Chondrocyte (in vitro differentiated cells): ENCODE measurements around the gene LRMDA. TPM values are rescaled to one million over a fixed set of nuclear protein-coding genes. Genes with fewer than 3 reads are reported as not detected.

ENCODE experiments used
- DNase-seq: peaks from one replicate; pipeline ENCODE4 v3.0.0; 2021; ENCODE audit warnings: mixed read lengths, low spot score
- H3K27ac Mint-ChIP-seq: one replicate; pipeline ENCODE4 v1.8.0; 2021; ENCODE audit warnings: mild to moderate bottlenecking, moderate library complexity, mixed read lengths; ENCODE audit not compliant: unreplicated experiment
- H3K27me3 Mint-ChIP-seq: 2 replicates; pipeline ENCODE4 v1.8.0; 2021; ENCODE audit warnings: low read depth, mixed read lengths
- H3K36me3 Mint-ChIP-seq: 2 replicates; pipeline ENCODE4 v1.8.0; 2021; ENCODE audit warnings: low read depth, mixed read lengths
- H3K4me1 Mint-ChIP-seq: 2 replicates; pipeline ENCODE4 v1.8.0; 2021; ENCODE audit warnings: low read depth, mild to moderate bottlenecking, mixed read lengths
- H3K4me3 Mint-ChIP-seq: one replicate; pipeline ENCODE4 v1.8.0; 2021; ENCODE audit warnings: mild to moderate bottlenecking, moderate library complexity, mixed read lengths; ENCODE audit not compliant: unreplicated experiment
- H3K9me3 Mint-ChIP-seq: 2 replicates; pipeline ENCODE4 v1.8.0; 2021; ENCODE audit warnings: low read depth, mixed read lengths
- CTCF ChIP-seq: fragments of 200-600 bp; sonication (generic); IDR thresholded peaks from 2 replicates; pipeline ENCODE4 v1.5.0; 2021; ENCODE audit warnings: antibody characterized with exemption, mild to moderate bottlenecking, moderate library complexity
- total RNA-seq: library from RNA; stranded (reverse); gene quantifications from 3 replicates; pipeline ENCODE4 v1.2.1, GENCODE V29; 2021

The LRMDA gene
- total RNA-seq, 1 donor from 2014 or later, result 2.8 TPM

- Mint-ChIP-seq H3K27me3 (no peaks in the 10 kb centered on the region), H3K9me3 (no peaks in the 10 kb centered on the region), H3K4me3 (no peak overlapping the region), H3K36me3 (no peaks in the 10 kb centered on the region), H3K27ac (no peak overlapping the region), H3K4me1 (peaks cover 20% of the 10 kb centered on the region)
- TF ChIP-seq CTCF, result no peak
- no peak for DNase-seq
These were observed 696.7 kb downstream of the LRMDA start for GRCh38 chr10:76127984-76128589.

- no peak for DNase-seq
- Mint-ChIP-seq H3K4me3 (no peak overlapping the region), H3K36me3 (no peaks in the 10 kb centered on the region), H3K9me3 (no peaks in the 10 kb centered on the region), H3K27me3 (no peaks in the 10 kb centered on the region), H3K27ac (no peak overlapping the region), H3K4me1 (peaks cover 15% of the 10 kb centered on the region)
- no peak for TF ChIP-seq CTCF
These were observed 697.8 kb downstream of the LRMDA start for GRCh38 chr10:76129213-76129612.

- no peak overlapping the region for H3K4me3 Mint-ChIP-seq
- peaks cover 13% of the 10 kb centered on the region for H3K4me1 Mint-ChIP-seq
- no peaks in the 10 kb centered on the region for H3K36me3 Mint-ChIP-seq
- H3K9me3 Mint-ChIP-seq, result no peaks in the 10 kb centered on the region
- H3K27me3 Mint-ChIP-seq, result no peaks in the 10 kb centered on the region
- TF ChIP-seq CTCF, result no peak
- no peak overlapping the region for H3K27ac Mint-ChIP-seq
- no peak for DNase-seq
These were observed 699.5 kb downstream of the LRMDA start for GRCh38 chr10:76130892-76131291.

- Mint-ChIP-seq H3K4me1 (no peaks in the 10 kb centered on the region), H3K27me3 (no peaks in the 10 kb centered on the region), H3K27ac (no peak overlapping the region), H3K36me3 (no peaks in the 10 kb centered on the region), H3K9me3 (no peaks in the 10 kb centered on the region), H3K4me3 (no peak overlapping the region)
- TF ChIP-seq CTCF, result no peak
- no peak for DNase-seq
These were observed 702.3 kb downstream of the LRMDA start for GRCh38 chr10:76133597-76134255.

- no peak for TF ChIP-seq CTCF
- Mint-ChIP-seq H3K36me3 (peaks cover 1% of the 10 kb centered on the region), H3K4me3 (no peak overlapping the region), H3K27me3 (peaks cover 11% of the 10 kb centered on the region), H3K9me3 (no peaks in the 10 kb centered on the region), H3K4me1 (peaks cover 2% of the 10 kb centered on the region), H3K27ac (no peak overlapping the region)
- no peak for DNase-seq
These were observed 705.5 kb downstream of the LRMDA start for GRCh38 chr10:76136961-76137360.
